Natural killer cell treated with Interleukin-12 subunit alpha and Interleukin-12 subunit beta and Interleukin-15 and Interleukin-18, amount 100 ng/mL, for 72 hours (primary cell): ENCODE measurements around the gene ZNF586. TPM values are rescaled to one million over a fixed set of nuclear protein-coding genes. Genes with fewer than 3 reads are reported as not detected.
A peak's percentile ranks its signal among the peaks of the same experiment; 100 is the strongest.
"Not testable (repeated sequence)": the region's sequence is repeated elsewhere in the genome, so short reads cannot be mapped to it uniquely, and the experiment has no call there.

Source experiments
- ATAC-seq, 2 donors: fragments of 150-1000 bp; cut with Tn5 transposase in 1 of 2; sonication (Bioruptor Pico), chemical (Tn5 transposase) in 1 of 2; 2 replicates each; pipeline ENCODE4 v1.10.0; 2021
- DNase-seq: peaks from one replicate; pipeline ENCODE4 v3.0.0; 2022; ENCODE audit warnings: low spot score
- H3K27ac Mint-ChIP-seq, 2 donors: 1 replicate in 1 of 2; 2 replicates in 1 of 2; pipeline ENCODE4 v1.8.0; 2022; ENCODE audit warnings: mixed read lengths in 2 of 2, mild to moderate bottlenecking in 1 of 2, moderate library complexity in 1 of 2
- H3K27me3 Mint-ChIP-seq, 2 donors: 1 replicate in 1 of 2; 2 replicates in 1 of 2; pipeline ENCODE4 v1.8.0; 2022; ENCODE audit warnings: mixed read lengths in 2 of 2
- H3K36me3 Mint-ChIP-seq: one replicate; pipeline ENCODE4 v1.8.0; 2022; ENCODE audit warnings: mixed read lengths
- H3K4me1 Mint-ChIP-seq, 2 donors: 1 replicate in 1 of 2; 2 replicates in 1 of 2; pipeline ENCODE4 v1.8.0; 2022; ENCODE audit warnings: low read depth in 2 of 2, mixed read lengths in 2 of 2, mild to moderate bottlenecking in 1 of 2
- H3K4me3 Mint-ChIP-seq: one replicate; pipeline ENCODE4 v1.8.0; 2022; ENCODE audit warnings: mixed read lengths
- H3K9me3 Mint-ChIP-seq: 2 replicates; pipeline ENCODE4 v1.8.0; 2022; ENCODE audit warnings: mixed read lengths
- total RNA-seq, 2 donors: library from RNA; stranded (reverse); gene quantifications; one replicate each; pipeline ENCODE4 v1.2.3, GENCODE V29; 2022

The ZNF586 gene
- total RNA-seq = 10 to 100 TPM; 19.4 to 20.1 TPM

GRCh38 chr19:57769345-57770131 lies at the start of gene ZNF586:
Gene ZNF586, plus strand, starts transcription at chr19:57769676. Its CDS starts 167 bp downstream, at chr19:57769843.
- peak; percentile 99 to 100 for ATAC-seq
- peak within 1 kb of the TSS; percentile 89 for H3K4me3 Mint-ChIP-seq
- peak; percentile 91 for DNase-seq
- peaks cover 7% of the 10 kb centered on the region for H3K9me3 Mint-ChIP-seq
- H3K4me1 Mint-ChIP-seq = peaks cover 25 to 29% of the 10 kb centered on the region in 2 donors
- H3K36me3 Mint-ChIP-seq = peaks cover 48% of the 10 kb centered on the region
- peak within 1 kb of the TSS; percentile 71 to 80 for H3K27ac Mint-ChIP-seq
- H3K27me3 Mint-ChIP-seq = no peaks in the 10 kb centered on the region

- H3K27ac Mint-ChIP-seq = no peak overlapping the region
- DNase-seq (no peak), ATAC-seq (no peak)
- H3K36me3 Mint-ChIP-seq = peaks cover 76% of the 10 kb centered on the region
- H3K4me1 Mint-ChIP-seq = peaks cover 2 to 4% of the 10 kb centered on the region in 2 donors
- H3K9me3 Mint-ChIP-seq = peaks cover 23% of the 10 kb centered on the region
- H3K27me3 Mint-ChIP-seq = no peaks in the 10 kb centered on the region
- no peak overlapping the region for H3K4me3 Mint-ChIP-seq
Measured at GRCh38 chr19:57719901-57720519, 49.5 kb upstream of the ZNF586 start.

DNA sequence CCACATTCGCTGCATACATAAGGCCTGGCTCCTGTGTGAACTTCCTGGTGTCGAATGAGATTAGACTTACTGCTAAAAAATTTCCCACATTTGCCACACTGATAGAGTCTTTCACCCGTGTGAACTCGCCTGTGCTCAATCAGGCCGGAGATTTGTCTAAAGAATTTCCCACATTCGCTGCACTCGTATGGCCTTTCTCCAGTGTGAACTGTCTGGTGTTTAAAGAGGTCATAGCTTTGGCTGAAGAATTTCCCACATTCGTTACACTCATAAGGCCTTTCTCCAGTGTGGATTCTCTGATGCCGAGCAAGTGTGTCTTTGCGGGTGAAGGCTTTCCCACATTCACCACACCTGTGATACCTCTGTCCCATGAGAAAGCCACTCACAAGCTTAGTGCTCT lies 48.6 kb upstream of the ZNF586 start:
- ATAC-seq (no peak), DNase-seq (no peak)
- peaks cover 73% of the 10 kb centered on the region for H3K36me3 Mint-ChIP-seq
- H3K4me3 Mint-ChIP-seq = no peak overlapping the region
- no peak overlapping the region for H3K27ac Mint-ChIP-seq
- H3K9me3 Mint-ChIP-seq = peaks cover 23% of the 10 kb centered on the region
- peaks cover 4 to 5% of the 10 kb centered on the region in 2 donors for H3K4me1 Mint-ChIP-seq
- no peaks in the 10 kb centered on the region for H3K27me3 Mint-ChIP-seq

DNA sequence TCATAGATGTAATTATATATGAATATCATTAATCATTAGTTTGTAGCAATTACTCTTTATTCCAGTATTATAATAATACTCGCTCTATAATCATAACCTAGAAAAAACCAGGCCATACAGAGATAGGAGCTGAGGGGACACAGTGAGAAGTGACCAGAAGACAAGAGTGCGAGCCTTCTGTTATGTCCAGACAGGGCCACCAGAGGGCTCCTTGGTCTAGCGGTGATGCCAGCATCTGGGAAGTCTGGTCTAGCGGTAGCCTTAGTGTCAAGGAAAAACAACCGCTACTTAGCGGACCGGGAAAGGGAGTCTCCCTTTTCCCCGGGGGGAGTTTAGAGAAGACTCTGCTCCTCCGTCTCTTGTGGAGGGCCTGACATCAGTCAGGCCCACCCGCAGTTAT lies 31.2 kb upstream of the ZNF586 start:
- peaks cover 7 to 16% of the 10 kb centered on the region in 2 donors for H3K27me3 Mint-ChIP-seq
- H3K36me3 Mint-ChIP-seq, ATAC-seq, DNase-seq, H3K27ac Mint-ChIP-seq, H3K4me1 Mint-ChIP-seq, H3K9me3 Mint-ChIP-seq, H3K4me3 Mint-ChIP-seq: not testable (repeated sequence)

- H3K9me3 Mint-ChIP-seq, H3K4me1 Mint-ChIP-seq, ATAC-seq, H3K27ac Mint-ChIP-seq, DNase-seq, H3K4me3 Mint-ChIP-seq, H3K36me3 Mint-ChIP-seq: not testable (repeated sequence)
- H3K27me3 Mint-ChIP-seq = peaks cover 4 to 11% of the 10 kb centered on the region in 2 donors
Measured at GRCh38 chr19:57738770-57739169, 30.7 kb upstream of the ZNF586 start.

GRCh38 chr19:57746580-57747471 lies 22.6 kb upstream of the ZNF586 start, which contains the start of gene ZNF776:
Gene ZNF776, plus strand, starts transcription at chr19:57746815. Its CDS starts 244 bp downstream, at chr19:57747059.
- DNase-seq (peak; percentile 84), ATAC-seq (peak; percentile 100)
- peak within 1 kb of the TSS; percentile 98 for H3K4me3 Mint-ChIP-seq
- H3K27ac Mint-ChIP-seq = peak within 1 kb of the TSS; percentile 91 to 96
- peaks cover 20 to 31% of the 10 kb centered on the region in 2 donors for H3K4me1 Mint-ChIP-seq
- H3K27me3 Mint-ChIP-seq = no peaks in the 10 kb centered on the region
- peaks cover 22% of the 10 kb centered on the region for H3K9me3 Mint-ChIP-seq
- peaks cover 54% of the 10 kb centered on the region for H3K36me3 Mint-ChIP-seq

GRCh38 chr19:57747472-57747807 lies 22.0 kb upstream of the ZNF586 start:
- peaks cover 26% of the 10 kb centered on the region for H3K9me3 Mint-ChIP-seq
- peak overlapping the region; percentile 98 for H3K4me3 Mint-ChIP-seq
- no peaks in the 10 kb centered on the region for H3K27me3 Mint-ChIP-seq
- ATAC-seq (no peak), DNase-seq (no peak)
- H3K27ac Mint-ChIP-seq = peak overlapping the region; percentile 91 to 96
- peaks cover 20 to 34% of the 10 kb centered on the region in 2 donors for H3K4me1 Mint-ChIP-seq
- peaks cover 60% of the 10 kb centered on the region for H3K36me3 Mint-ChIP-seq

GRCh38 chr19:57748029-57748428 lies 21.4 kb upstream of the ZNF586 start:
- H3K4me1 Mint-ChIP-seq = peaks cover 20 to 34% of the 10 kb centered on the region in 2 donors
- H3K4me3 Mint-ChIP-seq = peak overlapping the region; percentile 98
- peaks cover 29% of the 10 kb centered on the region for H3K9me3 Mint-ChIP-seq
- H3K27ac Mint-ChIP-seq = no peak overlapping the region
- ATAC-seq (no peak), DNase-seq (no peak)
- peaks cover 66% of the 10 kb centered on the region for H3K36me3 Mint-ChIP-seq
- H3K27me3 Mint-ChIP-seq = no peaks in the 10 kb centered on the region

DNA sequence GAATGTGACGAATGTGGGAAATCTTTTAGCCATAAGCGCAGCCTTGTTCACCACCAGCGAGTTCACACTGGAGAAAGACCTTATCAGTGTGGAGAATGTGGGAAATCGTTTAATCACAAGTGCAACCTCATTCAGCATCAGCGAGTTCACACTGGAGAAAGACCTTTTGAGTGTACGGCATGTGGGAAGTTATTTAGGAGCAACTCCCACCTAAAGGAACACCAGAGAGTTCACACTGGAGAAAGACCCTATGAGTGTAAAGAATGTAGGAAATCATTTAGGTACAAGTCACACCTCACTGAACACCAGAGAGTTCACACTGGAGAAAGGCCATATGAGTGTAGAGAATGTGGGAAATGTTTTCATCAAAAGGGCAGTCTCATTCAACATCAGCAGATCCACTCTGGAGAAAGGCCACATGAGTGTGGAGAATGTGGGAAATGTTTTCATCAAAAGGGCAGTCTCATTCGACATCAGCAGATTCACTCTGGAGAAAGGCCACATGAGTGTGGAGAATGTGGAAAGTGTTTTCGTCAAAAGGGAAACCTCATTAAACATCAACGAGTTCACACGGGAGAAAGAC lies 15.3 kb upstream of the ZNF586 start:
- no peaks in the 10 kb centered on the region for H3K27me3 Mint-ChIP-seq
- peaks cover 34% of the 10 kb centered on the region for H3K9me3 Mint-ChIP-seq
- DNase-seq = no peak
- no peak overlapping the region for H3K27ac Mint-ChIP-seq
- peaks cover 0 to 11% of the 10 kb centered on the region in 2 donors for H3K4me1 Mint-ChIP-seq
- ATAC-seq = no peak
- H3K36me3 Mint-ChIP-seq = peaks cover 76% of the 10 kb centered on the region
- H3K4me3 Mint-ChIP-seq = no peak overlapping the region

GRCh38 chr19:57755031-57755430 lies 14.4 kb upstream of the ZNF586 start:
- H3K9me3 Mint-ChIP-seq = peaks cover 38% of the 10 kb centered on the region
- no peak for ATAC-seq
- H3K4me1 Mint-ChIP-seq = peaks cover 0 to 7% of the 10 kb centered on the region in 2 donors
- H3K27ac Mint-ChIP-seq = no peak overlapping the region
- H3K4me3 Mint-ChIP-seq = no peak overlapping the region
- no peak for DNase-seq
- peaks cover 72% of the 10 kb centered on the region for H3K36me3 Mint-ChIP-seq
- H3K27me3 Mint-ChIP-seq = no peaks in the 10 kb centered on the region

DNA sequence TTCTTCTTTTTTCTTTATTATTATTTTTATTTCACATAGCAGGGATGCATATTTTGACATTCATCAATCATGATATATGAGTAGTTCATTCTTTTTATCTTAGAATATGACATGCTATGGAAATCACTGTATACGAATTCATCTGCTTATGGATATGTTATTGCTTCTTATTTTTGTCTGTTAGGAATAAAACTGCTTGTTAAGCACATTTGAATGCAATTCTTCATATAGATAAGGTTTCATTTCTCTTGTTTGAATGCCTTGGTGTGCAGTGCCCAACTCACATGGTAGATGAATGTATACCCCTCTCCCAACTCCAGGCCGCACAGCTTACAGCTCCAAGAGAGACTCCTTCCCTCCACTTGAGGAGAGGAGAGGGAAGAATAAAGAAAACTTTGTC lies 11.5 kb upstream of the ZNF586 start:
- peaks cover 22% of the 10 kb centered on the region for H3K9me3 Mint-ChIP-seq
- no peaks in the 10 kb centered on the region for H3K4me1 Mint-ChIP-seq
- ATAC-seq = no peak
- H3K4me3 Mint-ChIP-seq = no peak overlapping the region
- DNase-seq = no peak
- no peaks in the 10 kb centered on the region for H3K27me3 Mint-ChIP-seq
- H3K27ac Mint-ChIP-seq = no peak overlapping the region
- peaks cover 56% of the 10 kb centered on the region for H3K36me3 Mint-ChIP-seq

GRCh38 chr19:57759096-57759495 lies 10.4 kb upstream of the ZNF586 start:
- ATAC-seq (no peak), DNase-seq (no peak)
- peaks cover 45% of the 10 kb centered on the region for H3K36me3 Mint-ChIP-seq
- H3K27me3 Mint-ChIP-seq = no peaks in the 10 kb centered on the region
- no peaks in the 10 kb centered on the region for H3K4me1 Mint-ChIP-seq
- peaks cover 18% of the 10 kb centered on the region for H3K9me3 Mint-ChIP-seq
- H3K4me3 Mint-ChIP-seq = no peak overlapping the region
- H3K27ac Mint-ChIP-seq = no peak overlapping the region

GRCh38 chr19:57771417-57771816 lies 1.9 kb downstream of the ZNF586 start:
- peaks cover 29% of the 10 kb centered on the region in 2 donors for H3K4me1 Mint-ChIP-seq
- peaks cover 55% of the 10 kb centered on the region for H3K36me3 Mint-ChIP-seq
- no peak overlapping the region for H3K27ac Mint-ChIP-seq
- no peak for ATAC-seq
- peaks cover 11% of the 10 kb centered on the region for H3K9me3 Mint-ChIP-seq
- no peaks in the 10 kb centered on the region for H3K27me3 Mint-ChIP-seq
- H3K4me3 Mint-ChIP-seq = peak overlapping the region; percentile 44
- DNase-seq = no peak
